Right forelimb (tissue), 1 donor: ENCODE data around the gene P2RX7.

Experiments
- DNase-seq: peaks from one replicate; pipeline ENCODE4 v3.0.0-alpha.2; 2018

P2RX7 gene

GRCh38 chr12:121236776-121237175 is 104.1 kb downstream of the P2RX7 start:
- no peak for DNase-seq

- no peak for DNase-seq
Measured at GRCh38 chr12:121237415-121237814, 104.7 kb downstream of the P2RX7 start.
